Endothelial cell of umbilical vein (primary cell): ENCODE results near the gene DPYD. TPM values are rescaled to one million over a fixed set of nuclear protein-coding genes. Genes with fewer than 3 reads are reported as not detected.

ENCODE experiments used
- BruUV-seq: library from RNA; stranded (reverse); fragments of 400-500 nt; replicated peaks from 2 replicates; lab custom pipeline; 2021; lab: Mats Ljungman, UMichigan
- CTCF ChIA-PET: fragments of 300-600, 350-600 bp; sonication (Branson Sonifier 250); formaldehyde crosslinking; loops from one replicate; lab custom pipeline; 2021; ENCODE audit warnings: antibody characterized with exemption, inconsistent platforms; lab: Charles Lee
- POLR2A ChIA-PET: fragments of 300-600, 350-600 bp; sonication (Branson Sonifier 250); formaldehyde crosslinking; loops from one replicate; lab custom pipeline; 2021; ENCODE audit warnings: antibody characterized with exemption, inconsistent platforms; lab: Charles Lee
- DNase-seq: peaks from one replicate; pipeline ENCODE4 v3.0.0-alpha.2; 2011; ENCODE audit warnings: low read depth, low spot score
- FAIRE-seq: peaks from 2 replicates; lab custom pipeline; 2011; peaks lifted over from hg19 to GRCh38; lab: Jason Lieb, UNC
- H2AFZ ChIP-seq: 2 replicates; pipeline ENCODE4 v1.6.0; 2012; ENCODE audit warnings: low read depth, low read length, control low read depth, inconsistent platforms
- H3K27ac ChIP-seq: 2 replicates; pipeline ENCODE4 v1.5.1; 2011; ENCODE audit warnings: low read depth, mild to moderate bottlenecking, control low read depth, low read length, moderate library complexity; ENCODE audit not compliant: insufficient read depth
- H3K27me3 ChIP-seq, 2 experiments: 2 replicates each; pipeline versions ENCODE4 v1.6.0 to v1.6.1; 2011; ENCODE audit warnings: low read length in 2 of 2, mixed read lengths in 1 of 2; ENCODE audit not compliant: control insufficient read depth in 2 of 2, insufficient read depth in 2 of 2
- H3K36me3 ChIP-seq, 2 experiments: 2 replicates in 1 of 2; 3 replicates in 1 of 2; pipeline ENCODE4 v1.5.1; 2011; ENCODE audit warnings: low read length in 2 of 2, mild to moderate bottlenecking in 1 of 2, moderate library complexity in 1 of 2; ENCODE audit not compliant: control insufficient read depth in 2 of 2, insufficient read depth in 2 of 2; ENCODE audit errors: extremely low read depth in 1 of 2
- H3K4me1 ChIP-seq: 3 replicates; pipeline ENCODE4 v1.5.1; 2011; ENCODE audit warnings: mild to moderate bottlenecking, low read length; ENCODE audit not compliant: control insufficient read depth, insufficient read depth; ENCODE audit errors: extremely low read depth
- H3K4me2 ChIP-seq: 2 replicates; pipeline ENCODE4 v1.6.1; 2011; ENCODE audit warnings: low read length, control low read depth, mixed read lengths; ENCODE audit not compliant: insufficient read depth
- H3K4me3 ChIP-seq, 3 experiments: fragments of 200-600 bp in 1 of 3; sonication (generic), shearing (Covaris generic) in 1 of 3; replicated peaks in 1 of 3; 2 replicates each; pipeline ENCODE4 v1.5.1; 2011 to 2016; ENCODE audit warnings: control low read depth in 3 of 3, low read length in 3 of 3, mild to moderate bottlenecking in 2 of 3, inconsistent platforms in 1 of 3, low read depth in 1 of 3, moderate library complexity in 1 of 3; ENCODE audit not compliant: insufficient read depth in 1 of 3
- H3K79me2 ChIP-seq: 2 replicates; pipeline ENCODE4 v1.6.0; 2012; ENCODE audit warnings: low read length, inconsistent platforms; ENCODE audit not compliant: control insufficient read depth, insufficient read depth
- H3K9ac ChIP-seq: replicated peaks from 2 replicates; pipeline ENCODE3; 2011; ENCODE audit warnings: low read length, control low read depth; ENCODE audit not compliant: insufficient read depth; ENCODE audit errors: extremely low read depth
- H3K9me1 ChIP-seq: replicated peaks from 3 replicates; pipeline ENCODE4 v1.6.0; 2011; ENCODE audit warnings: mild to moderate bottlenecking, low read length; ENCODE audit not compliant: control insufficient read depth, insufficient read depth; ENCODE audit errors: extremely low read depth
- H3K9me3 ChIP-seq: replicated peaks from 2 replicates; pipeline ENCODE4 v1.5.1; 2012; ENCODE audit warnings: low read length, inconsistent platforms; ENCODE audit not compliant: control insufficient read depth, insufficient read depth
- H4K20me1 ChIP-seq: replicated peaks from 2 replicates; pipeline ENCODE3; 2011; ENCODE audit warnings: mild to moderate bottlenecking, low read length; ENCODE audit not compliant: control insufficient read depth, insufficient read depth; ENCODE audit errors: extremely low read depth
- CTCF ChIP-seq, 2 donors: IDR thresholded peaks; 1 replicate in 1 of 2; 2 replicates in 1 of 2; pipeline ENCODE4 v1.5.1; 2011; ENCODE audit warnings: low read length in 2 of 2, mild to moderate bottlenecking in 2 of 2, moderate library complexity in 2 of 2, control low read depth in 1 of 2, inconsistent platforms in 1 of 2, low read depth in 1 of 2; ENCODE audit not compliant: insufficient read depth in 1 of 2; ENCODE audit errors: extremely low read depth in 1 of 2
- EZH2 ChIP-seq: IDR thresholded peaks from 2 replicates; pipeline ENCODE4 v1.6.1; 2012; ENCODE audit warnings: borderline replicate concordance, low read depth, mild to moderate bottlenecking, moderate library complexity, low read length, inconsistent platforms; ENCODE audit not compliant: severe bottlenecking
- FOS ChIP-seq: IDR thresholded peaks from 2 replicates; pipeline ENCODE4 v1.6.1; 2011; ENCODE audit warnings: mild to moderate bottlenecking, low read length, moderate library complexity, borderline replicate concordance; ENCODE audit not compliant: insufficient read depth
- GATA2 ChIP-seq: IDR thresholded peaks from 2 replicates; pipeline ENCODE4 v1.7.0; 2011; ENCODE audit warnings: low read depth, mild to moderate bottlenecking, moderate library complexity, mixed read lengths, low read length; ENCODE audit not compliant: insufficient read length, insufficient read depth
- JUN ChIP-seq: IDR thresholded peaks from 2 replicates; pipeline ENCODE4 v1.6.1; 2011; ENCODE audit warnings: borderline replicate concordance, low read depth; ENCODE audit not compliant: insufficient read length, insufficient read depth
- MAX ChIP-seq: IDR thresholded peaks from 2 replicates; pipeline ENCODE4 v1.6.1; 2011; ENCODE audit not compliant: insufficient read depth, insufficient read length
- MYC ChIP-seq: IDR thresholded peaks from one replicate; pipeline ENCODE4 v1.6.1; 2011; ENCODE audit warnings: mild to moderate bottlenecking, low read depth, low read length
- POLR2A ChIP-seq: IDR thresholded peaks from 2 replicates; pipeline ENCODE4 v1.6.1; 2012; ENCODE audit warnings: low read depth, mild to moderate bottlenecking, control low read depth, low read length
- POLR2AphosphoS5 ChIP-seq: IDR thresholded peaks from 2 replicates; pipeline ENCODE4 v1.6.1; 2012; ENCODE audit warnings: low read depth, mild to moderate bottlenecking, control low read depth, low read length, moderate library complexity; ENCODE audit not compliant: insufficient read depth
- dilution Hi-C: fragments of 300-500 bp; cut with MboI; formaldehyde crosslinking; loops from one replicate; pipeline ENCODE4 v1.15.0; 2019; ENCODE audit warnings: low sequenced_read_pairs; ENCODE audit not compliant: extremely low pct_ligation_motif_present
- intact Hi-C: fragments of 100-400 bp; cut with micrococcal nuclease; formaldehyde crosslinking; loops from one replicate; pipeline ENCODE4 v1.10.0; 2022
- polyA plus RNA-seq, 4 experiments: library from polyadenylated mRNA; depleted of rRNA in 3 of 4; stranded (reverse) in 3 of 4; unstranded in 1 of 4; fragments of >200 nt; gene quantifications; 2 replicates each; pipeline versions ENCODE4 v1.2.1 to v1.2.3, GENCODE V29; 2011 to 2012; ENCODE audit warnings: missing spikeins in 1 of 4
- total RNA-seq: library from RNA; stranded (reverse); gene quantifications from 2 replicates; pipeline ENCODE4 v1.2.3, GENCODE V29; 2021

The DPYD gene
- total and polyA plus RNA-seq, 2 donors (not counting 3 experiments of a cell fraction or from before 2014, with no cell fraction given) = 4.6 to 15.1 TPM

GRCh38 chr1:97196825-97197516 is 723.9 kb downstream of the DPYD start:
- intact Hi-C loops (no loop called here), dilution Hi-C loops (no loop called here)
- BruUV-seq = no TSS peak
- CTCF ChIA-PET = no interaction called here
- POLR2A ChIA-PET = no interaction called here
- TF ChIP-seq CTCF (IDR thresholded peaks at IDR 0.05; ENCODE audit: extremely low read depth in 1 of 2, insufficient read depth in 1 of 2, low read depth in 1 of 2, low read length in 2 of 2) (no peak), MAX (no peak), POLR2A (no peak), FOS (no peak), JUN (no peak), GATA2 (no peak), MYC (no peak), POLR2AphosphoS5 (no peak), EZH2 (no peak)
- Histone ChIP-seq H3K9ac (no peak overlapping the region), H3K4me2 (no peak overlapping the region), H3K27me3 (no peaks in the 10 kb centered on the region), H3K9me1 (no peaks in the 10 kb centered on the region), H3K27ac (no peak overlapping the region), H4K20me1 (no peaks in the 10 kb centered on the region), H3K79me2 (no peaks in the 10 kb centered on the region), H3K36me3 (no peaks in the 10 kb centered on the region), H2AFZ (no peak overlapping the region), H3K4me3 (no peak overlapping the region), H3K4me1 (peaks cover 15% of the 10 kb centered on the region), H3K9me3 (no peaks in the 10 kb centered on the region)
- no peak for DNase-seq
- no peak for FAIRE-seq
